GM12878 (cell line): ENCODE measurements around the gene SETD4.

ENCODE experiments used
- EP300 ChIP-seq, 2 experiments: fragments of 150-350 bp in 1 of 2; IDR thresholded peaks; 2 replicates each; pipeline ENCODE4 v1.6.1; 2011 to 2012; ENCODE audit warnings: low read depth in 2 of 2, low read length in 2 of 2, borderline replicate concordance in 1 of 2, improper control_type of control experiment in 1 of 2, inconsistent platforms in 1 of 2; ENCODE audit not compliant: control insufficient read depth in 1 of 2
- TF ChIP-seq, protein P1 (sequence below), 3 experiments: IDR thresholded peaks in 2 of 3; conservative IDR thresholded peaks in 1 of 3; 2 replicates each; pipeline ENCODE4 v1.5.1; 2011; ENCODE audit warnings: low read depth in 3 of 3, low read length in 3 of 3, mild to moderate bottlenecking in 3 of 3, control low read depth in 2 of 3, moderate library complexity in 2 of 3, inconsistent platforms in 1 of 3, mixed read lengths in 1 of 3; ENCODE audit not compliant: control insufficient read depth in 2 of 3, insufficient read depth in 1 of 3; ENCODE audit errors: extremely low read depth in 1 of 3
- TF ChIP-seq, protein P2 (sequence below): IDR thresholded peaks from 2 replicates; pipeline ENCODE4 v1.6.1; 2012; ENCODE audit warnings: mild to moderate bottlenecking, low read depth, low read length

DNA sequence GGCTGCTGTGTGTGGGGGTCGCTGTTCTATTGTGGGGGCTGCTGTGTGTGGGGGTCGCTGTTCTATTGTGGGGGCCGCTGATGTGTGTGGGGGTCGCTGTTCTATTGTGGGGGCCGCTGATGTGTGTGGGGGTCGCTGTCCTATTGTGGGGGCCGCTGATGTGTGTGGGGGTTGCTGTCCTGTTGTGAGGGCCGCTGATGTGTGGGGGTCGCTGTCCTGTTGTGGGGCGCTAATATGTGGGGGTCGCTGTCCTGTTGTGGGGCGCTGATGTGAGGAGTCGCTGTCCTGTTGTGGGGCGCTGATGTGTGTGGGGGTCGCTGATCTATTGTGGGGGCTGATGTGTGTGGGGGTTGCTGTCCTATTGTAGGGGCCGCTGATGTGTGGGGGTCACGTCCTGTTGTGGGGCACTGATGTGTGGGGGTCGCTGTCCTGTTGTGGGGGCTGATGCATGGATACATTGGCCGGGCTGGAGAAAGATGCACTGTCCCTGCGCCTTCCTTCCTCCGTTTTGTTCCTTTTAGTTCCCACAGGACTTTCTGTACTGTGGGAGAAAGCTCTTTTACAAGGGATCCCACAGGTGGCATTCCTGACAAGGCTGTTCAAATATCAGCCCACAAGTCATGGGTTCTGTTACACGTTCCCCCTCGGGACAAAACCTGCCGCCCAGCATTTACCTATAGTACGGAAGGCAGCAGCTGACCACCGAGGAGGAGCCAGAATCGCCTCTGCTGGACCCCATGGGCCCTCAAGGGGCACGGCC lies 27.5 kb downstream of the SETD4 start:
- TF ChIP-seq, protein P1, sequence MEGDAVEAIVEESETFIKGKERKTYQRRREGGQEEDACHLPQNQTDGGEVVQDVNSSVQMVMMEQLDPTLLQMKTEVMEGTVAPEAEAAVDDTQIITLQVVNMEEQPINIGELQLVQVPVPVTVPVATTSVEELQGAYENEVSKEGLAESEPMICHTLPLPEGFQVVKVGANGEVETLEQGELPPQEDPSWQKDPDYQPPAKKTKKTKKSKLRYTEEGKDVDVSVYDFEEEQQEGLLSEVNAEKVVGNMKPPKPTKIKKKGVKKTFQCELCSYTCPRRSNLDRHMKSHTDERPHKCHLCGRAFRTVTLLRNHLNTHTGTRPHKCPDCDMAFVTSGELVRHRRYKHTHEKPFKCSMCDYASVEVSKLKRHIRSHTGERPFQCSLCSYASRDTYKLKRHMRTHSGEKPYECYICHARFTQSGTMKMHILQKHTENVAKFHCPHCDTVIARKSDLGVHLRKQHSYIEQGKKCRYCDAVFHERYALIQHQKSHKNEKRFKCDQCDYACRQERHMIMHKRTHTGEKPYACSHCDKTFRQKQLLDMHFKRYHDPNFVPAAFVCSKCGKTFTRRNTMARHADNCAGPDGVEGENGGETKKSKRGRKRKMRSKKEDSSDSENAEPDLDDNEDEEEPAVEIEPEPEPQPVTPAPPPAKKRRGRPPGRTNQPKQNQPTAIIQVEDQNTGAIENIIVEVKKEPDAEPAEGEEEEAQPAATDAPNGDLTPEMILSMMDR (IDR thresholded peaks at IDR 0.05 in 2 of 3, conservative IDR thresholded peaks at IDR 0.05 in 1 of 3; ENCODE audit: control insufficient read depth in 2 of 3, extremely low read depth in 1 of 3, insufficient read depth in 1 of 3, low read depth in 3 of 3, low read length in 3 of 3): no peak
- no peak for TF ChIP-seq EP300 (IDR thresholded peaks at IDR 0.05; ENCODE audit: borderline replicate concordance in 1 of 2, control insufficient read depth in 1 of 2, low read depth in 2 of 2, low read length in 2 of 2)
- TF ChIP-seq, protein P2, sequence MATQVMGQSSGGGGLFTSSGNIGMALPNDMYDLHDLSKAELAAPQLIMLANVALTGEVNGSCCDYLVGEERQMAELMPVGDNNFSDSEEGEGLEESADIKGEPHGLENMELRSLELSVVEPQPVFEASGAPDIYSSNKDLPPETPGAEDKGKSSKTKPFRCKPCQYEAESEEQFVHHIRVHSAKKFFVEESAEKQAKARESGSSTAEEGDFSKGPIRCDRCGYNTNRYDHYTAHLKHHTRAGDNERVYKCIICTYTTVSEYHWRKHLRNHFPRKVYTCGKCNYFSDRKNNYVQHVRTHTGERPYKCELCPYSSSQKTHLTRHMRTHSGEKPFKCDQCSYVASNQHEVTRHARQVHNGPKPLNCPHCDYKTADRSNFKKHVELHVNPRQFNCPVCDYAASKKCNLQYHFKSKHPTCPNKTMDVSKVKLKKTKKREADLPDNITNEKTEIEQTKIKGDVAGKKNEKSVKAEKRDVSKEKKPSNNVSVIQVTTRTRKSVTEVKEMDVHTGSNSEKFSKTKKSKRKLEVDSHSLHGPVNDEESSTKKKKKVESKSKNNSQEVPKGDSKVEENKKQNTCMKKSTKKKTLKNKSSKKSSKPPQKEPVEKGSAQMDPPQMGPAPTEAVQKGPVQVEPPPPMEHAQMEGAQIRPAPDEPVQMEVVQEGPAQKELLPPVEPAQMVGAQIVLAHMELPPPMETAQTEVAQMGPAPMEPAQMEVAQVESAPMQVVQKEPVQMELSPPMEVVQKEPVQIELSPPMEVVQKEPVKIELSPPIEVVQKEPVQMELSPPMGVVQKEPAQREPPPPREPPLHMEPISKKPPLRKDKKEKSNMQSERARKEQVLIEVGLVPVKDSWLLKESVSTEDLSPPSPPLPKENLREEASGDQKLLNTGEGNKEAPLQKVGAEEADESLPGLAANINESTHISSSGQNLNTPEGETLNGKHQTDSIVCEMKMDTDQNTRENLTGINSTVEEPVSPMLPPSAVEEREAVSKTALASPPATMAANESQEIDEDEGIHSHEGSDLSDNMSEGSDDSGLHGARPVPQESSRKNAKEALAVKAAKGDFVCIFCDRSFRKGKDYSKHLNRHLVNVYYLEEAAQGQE: no peak
